ENCODE results near the gene ESPNL. TPM values are rescaled to one million over a fixed set of nuclear protein-coding genes. Genes with fewer than 3 reads are reported as not detected.

ESPNL gene
- total RNA-seq, 4 donors from 2014 or later = 0.14 to 4.4 (median 0.72) TPM

DNA sequence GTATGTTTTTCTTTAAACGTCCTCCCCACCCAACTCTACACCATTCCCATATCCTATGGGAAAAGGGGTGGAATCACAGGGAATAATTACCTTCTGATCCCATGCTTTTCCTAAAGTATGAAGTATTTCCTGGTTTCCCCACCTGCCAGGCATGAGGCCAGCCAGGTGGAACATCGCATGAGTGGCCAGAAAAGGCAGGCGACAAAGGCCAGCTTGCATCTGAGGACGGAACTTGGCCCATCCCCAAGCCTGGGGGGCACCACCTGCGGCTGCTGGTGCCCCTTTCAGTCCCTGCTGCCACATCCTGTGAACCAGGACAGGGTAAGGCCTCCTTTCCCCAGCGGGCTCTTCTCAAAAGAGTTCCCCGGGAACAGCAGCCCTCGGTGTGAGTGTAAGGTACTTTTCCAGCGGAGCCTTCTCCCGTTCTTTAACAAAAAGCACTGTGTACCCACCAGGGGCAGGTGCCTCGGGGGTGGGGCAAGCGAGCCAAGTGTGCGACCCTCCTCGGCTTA is 57.4 kb downstream of the ESPNL start:
- H3K9me3 ChIP-seq = no peaks in the 10 kb centered on the region
- peaks cover 41% of the 10 kb centered on the region for H3K27me3 ChIP-seq
- H3K36me3 ChIP-seq = no peaks in the 10 kb centered on the region
- WGBS, 2 donors (ENCODE audit: low coverage in 1 of 2) = 72% methylated on average over 14 of the region's 14 CpGs; no CpG with 5 or more reads in 1 of the 2 donors
- H3K4me3 ChIP-seq = no peak overlapping the region
- no peak overlapping the region for H3K27ac ChIP-seq
- TF ChIP-seq POLR2AphosphoS5 (IDR thresholded peaks at IDR 0.05) (no peak), POLR2A (IDR thresholded peaks at IDR 0.05) (no peak), EP300 (IDR thresholded peaks at IDR 0.05; ENCODE audit: low read depth) (no peak)
- TF ChIP-seq, protein P1, sequence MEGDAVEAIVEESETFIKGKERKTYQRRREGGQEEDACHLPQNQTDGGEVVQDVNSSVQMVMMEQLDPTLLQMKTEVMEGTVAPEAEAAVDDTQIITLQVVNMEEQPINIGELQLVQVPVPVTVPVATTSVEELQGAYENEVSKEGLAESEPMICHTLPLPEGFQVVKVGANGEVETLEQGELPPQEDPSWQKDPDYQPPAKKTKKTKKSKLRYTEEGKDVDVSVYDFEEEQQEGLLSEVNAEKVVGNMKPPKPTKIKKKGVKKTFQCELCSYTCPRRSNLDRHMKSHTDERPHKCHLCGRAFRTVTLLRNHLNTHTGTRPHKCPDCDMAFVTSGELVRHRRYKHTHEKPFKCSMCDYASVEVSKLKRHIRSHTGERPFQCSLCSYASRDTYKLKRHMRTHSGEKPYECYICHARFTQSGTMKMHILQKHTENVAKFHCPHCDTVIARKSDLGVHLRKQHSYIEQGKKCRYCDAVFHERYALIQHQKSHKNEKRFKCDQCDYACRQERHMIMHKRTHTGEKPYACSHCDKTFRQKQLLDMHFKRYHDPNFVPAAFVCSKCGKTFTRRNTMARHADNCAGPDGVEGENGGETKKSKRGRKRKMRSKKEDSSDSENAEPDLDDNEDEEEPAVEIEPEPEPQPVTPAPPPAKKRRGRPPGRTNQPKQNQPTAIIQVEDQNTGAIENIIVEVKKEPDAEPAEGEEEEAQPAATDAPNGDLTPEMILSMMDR (IDR thresholded peaks at IDR 0.05) = no peak
- in situ Hi-C loops (cut with MboI; ENCODE audit: low pct_ligation_motif_present in 1 of 4, low pct_unique_long_range_greater_than_20kb in 1 of 4, low sequenced_read_pairs in 3 of 4) = no loop called here
- DNase-seq = no peak
- intact Hi-C loops (cut with DNase I; ENCODE audit: low total_unique reads) = no loop called here
- peaks cover 10 to 17% (median 12%) of the 10 kb centered on the region in 4 donors for H3K4me1 ChIP-seq

DNA sequence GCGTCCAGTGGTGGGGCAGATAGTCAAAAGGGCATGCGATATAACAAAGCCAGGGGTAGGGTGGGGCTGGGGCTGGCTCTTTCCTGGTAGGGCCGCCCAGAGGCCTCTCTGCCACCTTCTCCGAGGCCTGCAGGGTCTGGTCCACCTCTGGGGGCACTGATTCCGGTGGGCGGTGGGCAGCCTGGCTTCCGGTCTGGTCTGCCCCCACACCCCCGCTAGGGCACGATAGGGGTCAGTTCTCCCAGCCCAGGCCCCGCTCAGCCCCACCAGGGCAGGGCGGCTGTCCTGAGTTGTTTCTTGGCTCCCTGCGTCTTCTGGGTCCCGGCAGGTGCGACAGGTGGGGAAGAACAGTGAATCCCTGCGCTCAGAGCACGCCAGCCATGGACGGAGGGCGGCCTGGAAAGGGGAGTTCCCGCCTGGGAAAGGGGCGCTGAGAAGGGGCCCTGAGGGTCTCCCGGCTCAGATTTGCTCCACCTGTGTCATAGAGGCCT is 57.9 kb downstream of the ESPNL start:
- TF ChIP-seq POLR2AphosphoS5 (IDR thresholded peaks at IDR 0.05) (no peak), EP300 (IDR thresholded peaks at IDR 0.05; ENCODE audit: low read depth) (no peak), POLR2A (IDR thresholded peaks at IDR 0.05) (no peak)
- TF ChIP-seq, protein P1 (IDR thresholded peaks at IDR 0.05) = no peak
- DNase-seq = no peak
- Histone ChIP-seq H3K9me3 (no peaks in the 10 kb centered on the region), H3K27me3 (peaks cover 46% of the 10 kb centered on the region), H3K36me3 (no peaks in the 10 kb centered on the region), H3K27ac (no peak overlapping the region), H3K4me3 (peak overlapping the region in 1 of 4 donors; percentile 41), H3K4me1 (peaks cover 10 to 17% (median 12%) of the 10 kb centered on the region in 4 donors)
- WGBS, 2 donors (ENCODE audit: low coverage in 1 of 2) = 64% methylated on average over 20 of the region's 21 CpGs; no CpG with 5 or more reads in 1 of the 2 donors
- intact Hi-C loops (cut with DNase I; ENCODE audit: low total_unique reads) (no loop called here), in situ Hi-C loops (cut with MboI; ENCODE audit: low pct_ligation_motif_present in 1 of 4, low pct_unique_long_range_greater_than_20kb in 1 of 4, low sequenced_read_pairs in 3 of 4) (no loop called here)

DNA sequence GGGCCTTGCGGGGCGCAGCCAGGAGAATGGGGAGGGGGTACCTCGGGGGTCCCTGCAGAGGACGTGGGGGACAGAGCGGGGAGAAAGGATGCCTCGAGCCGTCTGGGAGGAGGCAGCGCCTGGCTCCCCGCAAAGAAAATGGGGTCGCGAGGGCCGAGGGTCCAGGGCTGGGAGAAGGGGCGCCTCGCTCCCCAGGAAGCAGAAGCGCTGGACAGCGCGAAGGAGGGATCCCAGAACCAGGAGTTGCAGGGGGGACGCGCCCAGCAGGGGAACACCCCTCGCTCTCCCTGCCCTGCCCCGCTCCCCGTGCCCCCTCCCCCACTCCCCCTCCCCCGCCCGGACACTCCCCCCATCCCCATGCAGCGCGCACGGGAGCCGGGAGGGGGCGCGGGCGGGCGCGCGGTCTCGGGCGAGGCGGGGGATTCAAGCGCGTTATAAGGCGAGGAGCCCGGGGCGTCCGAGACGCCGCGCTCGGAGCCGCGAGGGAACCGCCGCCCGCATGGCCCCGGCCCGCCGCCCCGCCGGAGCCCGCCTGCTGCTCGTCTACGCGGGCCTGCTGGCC is 58.5 kb downstream of the ESPNL start, which contains the start of gene ERFE:
Gene ERFE (plus strand): TSS at position 462 of the 562 bp plus-strand sequence. CDS start 38 bp downstream, at position 500.
- Histone ChIP-seq H3K27ac (no peak within 1 kb of the TSS), H3K4me3 (peak within 1 kb of the TSS in 3 of 4 donors; percentile 22 to 41 (median 31)), H3K9me3 (no peaks in the 10 kb centered on the region), H3K4me1 (peaks cover 12 to 21% (median 14%) of the 10 kb centered on the region in 4 donors), H3K36me3 (no peaks in the 10 kb centered on the region), H3K27me3 (peaks cover 51% of the 10 kb centered on the region)
- TF ChIP-seq, protein P1 (IDR thresholded peaks at IDR 0.05) = peak in 3 of 5 experiments; percentile 49 to 62 (median 49)
- TF ChIP-seq EP300 (IDR thresholded peaks at IDR 0.05; ENCODE audit: low read depth) = no peak
- peak; percentile 47 for DNase-seq
- 19 to 28% methylated on average over 11 to 19 of the region's 61 CpGs for WGBS, 2 donors (ENCODE audit: low coverage in 1 of 2)
- in situ Hi-C loops (cut with MboI; ENCODE audit: low pct_ligation_motif_present in 1 of 4, low pct_unique_long_range_greater_than_20kb in 1 of 4, low sequenced_read_pairs in 3 of 4) = no loop called here
- intact Hi-C loops (cut with DNase I; ENCODE audit: low total_unique reads) = no loop called here

DNA sequence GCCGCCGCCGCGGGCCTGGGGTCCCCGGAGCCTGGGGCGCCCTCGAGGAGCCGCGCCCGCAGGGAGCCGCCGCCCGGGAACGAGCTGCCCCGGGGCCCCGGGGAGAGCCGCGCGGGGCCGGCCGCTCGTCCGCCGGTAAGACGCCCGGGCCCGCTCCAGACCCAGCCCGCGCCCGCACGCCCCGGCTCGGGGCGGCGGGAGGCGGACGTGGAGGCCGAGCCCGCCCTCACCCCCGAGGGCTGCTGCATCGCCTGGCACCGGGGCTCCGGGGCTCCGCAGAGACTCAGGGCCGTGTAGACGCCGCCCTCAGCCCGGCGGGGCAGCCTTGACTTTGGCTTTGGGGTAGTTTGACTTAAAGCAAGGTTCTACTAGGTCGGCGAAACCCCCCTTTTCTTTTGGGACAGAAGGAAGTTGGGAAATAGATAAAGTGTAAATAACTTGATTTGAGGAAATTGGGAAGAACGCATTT is 59.0 kb downstream of the ESPNL start:
- intact Hi-C loops (cut with DNase I; ENCODE audit: low total_unique reads) (no loop called here), in situ Hi-C loops (cut with MboI; ENCODE audit: low pct_ligation_motif_present in 1 of 4, low pct_unique_long_range_greater_than_20kb in 1 of 4, low sequenced_read_pairs in 3 of 4) (no loop called here)
- peak overlapping the region in 3 of 4 donors; percentile 22 to 41 (median 31) for H3K4me3 ChIP-seq
- peaks cover 57% of the 10 kb centered on the region for H3K27me3 ChIP-seq
- no peak for DNase-seq
- H3K9me3 ChIP-seq = no peaks in the 10 kb centered on the region
- 4% methylated on average over 7 of the region's 52 CpGs; no CpG with 5 or more reads in 1 of the 2 donors for WGBS, 2 donors (ENCODE audit: low coverage in 1 of 2)
- TF ChIP-seq EP300 (IDR thresholded peaks at IDR 0.05; ENCODE audit: low read depth) (no peak), POLR2AphosphoS5 (IDR thresholded peaks at IDR 0.05) (no peak), POLR2A (IDR thresholded peaks at IDR 0.05) (no peak)
- TF ChIP-seq, protein P1 (IDR thresholded peaks at IDR 0.05) = no peak
- peaks cover 12 to 25% (median 19%) of the 10 kb centered on the region in 4 donors for H3K4me1 ChIP-seq
- no peaks in the 10 kb centered on the region for H3K36me3 ChIP-seq
- no peak overlapping the region for H3K27ac ChIP-seq

All from transverse colon (tissue), 4 donors.